ENCODE results near the gene CLIC4.

- no peak for TF ChIP-seq CTCF (IDR thresholded peaks at IDR 0.05)
- TF ChIP-seq POLR2A (IDR thresholded peaks at IDR 0.05) = no peak
- no peak for TF ChIP-seq POLR2AphosphoS5 (IDR thresholded peaks at IDR 0.05)
These were observed 83.1 kb downstream of the CLIC4 start for GRCh38 chr1:24828183-24828886.
